Umbilical cord (tissue), 2 donors: ENCODE results near the gene EREG. TPM values are rescaled to one million over a fixed set of nuclear protein-coding genes. Genes with fewer than 3 reads are reported as not detected.
"Not testable (repeated sequence)": the region's sequence is repeated elsewhere in the genome, so short reads cannot be mapped to it uniquely, and the experiment has no call there.

Experiments used
- DNase-seq: peaks from one replicate; pipeline ENCODE4 v3.0.0-alpha.2; 2015; ENCODE audit warnings: low spot score
- total RNA-seq: library from RNA; depleted of rRNA; stranded (reverse); fragments of >200 nt; gene quantifications from one replicate; pipeline ENCODE4 v1.2.3, GENCODE V29; 2014; ENCODE audit warnings: low replicate concordance; ENCODE audit not compliant: insufficient read depth

Gene EREG, protein sequence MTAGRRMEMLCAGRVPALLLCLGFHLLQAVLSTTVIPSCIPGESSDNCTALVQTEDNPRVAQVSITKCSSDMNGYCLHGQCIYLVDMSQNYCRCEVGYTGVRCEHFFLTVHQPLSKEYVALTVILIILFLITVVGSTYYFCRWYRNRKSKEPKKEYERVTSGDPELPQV
- total RNA-seq = 3.9 TPM

DNA sequence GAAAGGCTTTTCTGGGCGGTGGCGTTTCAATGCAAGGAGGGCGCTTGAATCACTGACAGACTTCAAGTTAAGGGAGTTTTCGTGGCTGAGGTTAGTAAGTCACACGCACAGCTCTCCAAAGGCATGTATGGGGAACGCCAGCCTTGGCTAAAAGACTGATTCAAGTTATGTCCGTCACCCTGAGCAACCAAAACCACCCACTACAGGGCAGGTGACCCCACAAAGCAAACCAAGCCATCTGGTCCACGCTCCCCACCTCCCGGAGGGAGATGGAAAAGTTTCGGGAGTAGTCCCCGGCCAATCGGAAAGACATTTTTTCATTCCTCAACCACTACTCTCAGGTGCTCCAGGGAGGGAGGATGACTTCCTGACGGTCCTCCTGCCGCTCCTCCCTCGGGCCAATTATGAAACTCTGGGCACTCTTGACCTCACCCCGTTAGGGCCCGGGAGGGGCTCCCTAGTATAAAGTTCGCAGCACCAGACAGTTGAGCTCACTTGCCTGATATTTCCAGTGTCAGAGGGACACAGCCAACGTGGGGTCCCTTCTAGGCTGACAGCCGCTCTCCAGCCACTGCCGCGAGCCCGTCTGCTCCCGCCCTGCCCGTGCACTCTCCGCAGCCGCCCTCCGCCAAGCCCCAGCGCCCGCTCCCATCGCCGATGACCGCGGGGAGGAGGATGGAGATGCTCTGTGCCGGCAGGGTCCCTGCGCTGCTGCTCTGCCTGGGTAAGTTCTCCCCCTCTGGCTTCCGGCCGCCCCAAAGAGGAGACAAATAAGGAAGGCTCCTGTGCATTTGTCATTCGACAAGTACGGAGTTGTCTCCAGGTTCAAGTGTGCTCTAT lies at the start of gene EREG:
Gene EREG, plus strand, starts transcription at position 494 of the 840 bp plus-strand sequence. Its CDS starts 164 bp downstream, at position 658.
- peak; percentile 18 for DNase-seq

GRCh38 chr4:74315376-74315775 lies 49.6 kb upstream of the EREG start:
- no peak for DNase-seq

GRCh38 chr4:74316397-74316796 lies 48.5 kb upstream of the EREG start:
- DNase-seq = no peak

DNA sequence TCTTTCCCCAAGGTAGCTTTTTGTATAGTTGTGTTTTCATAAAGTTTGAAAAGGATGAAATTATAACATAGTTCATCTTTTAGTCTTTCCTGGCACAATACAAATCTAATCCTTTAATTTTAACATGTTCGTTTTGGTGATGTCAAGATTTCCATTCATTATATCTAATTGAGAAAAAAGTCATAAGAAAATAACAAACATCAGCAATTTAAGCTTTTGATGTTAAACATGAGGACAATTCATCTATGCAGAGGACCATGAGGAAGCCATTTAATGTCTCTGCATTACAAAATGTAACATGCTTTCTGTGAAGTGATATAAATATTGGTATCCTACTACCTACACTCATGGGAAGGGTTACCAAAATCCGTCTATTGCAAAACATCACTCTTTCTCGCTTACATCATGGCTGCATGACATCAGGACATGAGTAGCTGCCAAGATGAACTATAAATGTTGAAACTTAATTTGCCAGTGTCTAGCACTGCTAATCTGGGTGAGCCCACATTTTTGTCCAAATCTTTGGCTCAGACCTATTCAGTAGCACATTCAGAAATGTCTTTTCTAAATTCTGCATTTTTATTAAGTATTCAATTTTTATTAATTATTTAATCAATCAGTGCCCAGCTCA lies 47.2 kb upstream of the EREG start:
- DNase-seq = no peak

DNA sequence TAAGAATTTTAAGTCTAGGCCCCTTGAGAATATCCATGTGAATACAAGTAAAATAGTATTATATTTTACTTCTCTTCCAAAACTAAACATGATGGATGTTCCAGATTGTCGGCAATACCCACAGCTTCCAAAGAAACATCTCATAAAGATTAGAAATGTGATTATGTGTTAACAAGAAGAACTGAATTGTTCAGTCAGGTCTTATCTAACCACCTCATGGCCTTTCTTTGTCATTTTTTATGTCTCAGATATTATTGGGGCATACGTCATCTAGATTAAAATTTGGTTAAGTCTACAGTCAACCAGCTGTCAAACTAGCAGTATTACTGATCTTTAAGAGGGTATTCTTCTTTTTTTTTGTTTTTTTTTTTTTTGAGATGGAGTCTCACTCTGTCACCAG lies 46.7 kb upstream of the EREG start:
- DNase-seq = no peak

GRCh38 chr4:74319470-74319869 lies 45.5 kb upstream of the EREG start:
- no peak for DNase-seq

DNA sequence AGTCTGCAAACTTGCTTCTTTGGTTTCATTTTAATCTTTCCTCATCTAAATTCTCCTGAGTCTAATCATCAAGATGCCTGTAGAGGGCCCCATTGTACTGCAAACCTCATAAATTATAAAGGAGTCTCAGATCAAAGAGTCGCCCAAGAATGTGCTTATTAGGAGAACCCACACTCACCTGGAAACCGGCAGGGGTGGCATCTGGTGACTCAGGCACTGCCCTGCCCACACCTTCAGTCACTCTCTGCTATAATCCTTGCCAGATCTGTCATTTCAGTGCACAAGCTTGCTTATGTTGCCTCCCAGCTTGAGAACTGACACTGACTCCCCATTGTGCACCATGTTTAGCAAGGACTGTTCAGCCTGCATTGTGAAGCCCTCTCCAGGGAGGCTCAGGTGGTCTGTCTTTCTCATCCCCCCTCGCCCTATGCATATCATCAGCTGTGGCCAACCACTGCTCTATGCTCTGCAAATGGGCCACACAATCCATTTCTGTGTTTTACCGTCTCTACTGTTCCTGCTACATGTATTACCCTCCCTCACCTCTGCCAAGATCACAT lies 44.3 kb upstream of the EREG start:
- peak; percentile 57 for DNase-seq

DNA sequence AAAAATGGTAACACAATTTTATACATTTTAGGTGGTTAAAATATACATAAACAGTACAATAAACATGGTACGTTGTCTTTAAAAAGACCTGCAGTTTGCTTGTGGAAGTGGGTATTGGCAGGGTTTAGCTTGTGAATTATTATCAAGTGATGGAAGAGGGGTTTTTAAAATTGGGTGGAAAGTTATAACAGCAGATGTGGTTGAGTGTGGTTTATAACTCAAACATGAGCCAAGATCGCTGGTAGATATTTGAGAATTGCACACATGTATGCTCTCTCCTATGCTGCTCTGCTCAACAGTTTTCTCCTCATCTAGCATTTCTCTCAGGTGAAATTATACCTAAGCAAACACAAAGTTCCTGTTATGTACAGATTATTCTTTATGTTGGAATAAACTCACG lies 42.6 kb upstream of the EREG start:
- no peak for DNase-seq

DNA sequence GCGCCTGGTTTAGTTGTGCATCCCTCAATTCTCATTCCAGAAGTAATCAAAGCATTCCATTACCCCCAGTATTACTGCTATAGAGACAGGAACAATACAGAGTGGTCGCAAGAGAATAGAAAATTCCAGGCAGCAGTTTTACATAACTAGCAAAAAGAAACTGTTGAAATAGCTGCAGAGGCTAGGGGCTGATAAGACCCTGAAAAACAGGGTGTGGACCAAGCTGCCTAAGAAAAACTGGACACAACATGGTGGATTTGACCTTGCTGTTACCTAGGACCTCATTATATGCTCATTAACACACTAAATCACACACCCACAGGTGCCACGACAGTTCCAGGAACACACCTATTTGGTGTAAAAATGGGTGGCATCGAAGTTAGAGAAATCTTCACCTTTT lies 41.3 kb upstream of the EREG start:
- no peak for DNase-seq

- DNase-seq = no peak
Observed at GRCh38 chr4:74324262-74324661, 40.7 kb upstream of the EREG start.

- DNase-seq = no peak
Observed at GRCh38 chr4:74325886-74326285, 39.1 kb upstream of the EREG start.

GRCh38 chr4:74327762-74328161 lies 37.2 kb upstream of the EREG start:
- DNase-seq = no peak

DNA sequence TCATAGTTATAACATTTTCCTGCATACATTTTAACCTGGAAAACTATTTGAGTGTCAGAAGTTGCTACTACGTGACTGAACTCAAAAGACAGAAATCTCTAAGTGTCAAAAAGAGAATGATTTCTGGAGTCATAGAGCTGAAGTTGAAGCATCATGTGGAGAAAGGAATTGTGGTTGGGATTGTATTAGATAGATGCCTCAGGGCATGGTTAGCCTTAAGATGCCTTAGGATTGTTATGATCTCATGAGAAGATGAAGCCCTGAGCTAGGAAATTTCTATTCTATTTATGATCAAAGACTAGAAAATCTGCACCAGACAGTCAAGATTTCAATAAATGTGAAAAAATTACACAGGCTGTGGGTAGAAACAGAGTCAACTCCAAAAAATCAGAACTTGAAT lies 36.4 kb upstream of the EREG start:
- no peak for DNase-seq

DNA sequence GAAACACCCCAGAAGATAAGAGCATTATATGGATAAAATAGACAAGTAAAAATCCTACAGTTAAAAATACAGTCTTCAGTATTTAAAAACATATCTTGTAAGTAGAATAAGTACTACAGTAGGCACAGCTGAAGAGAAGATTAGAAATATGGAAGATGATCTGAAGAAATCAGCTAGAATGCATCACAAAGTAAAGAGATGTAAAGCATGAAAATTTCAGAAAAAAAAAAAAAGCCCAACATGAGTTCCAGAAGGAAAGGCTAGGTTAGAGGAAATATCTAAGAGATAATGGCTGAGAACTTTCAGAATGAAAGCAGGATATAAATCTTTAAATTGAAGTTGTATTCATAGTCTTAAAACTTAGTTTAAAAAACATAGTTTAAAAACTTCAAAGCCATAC lies 35.6 kb upstream of the EREG start:
- no peak for DNase-seq

DNA sequence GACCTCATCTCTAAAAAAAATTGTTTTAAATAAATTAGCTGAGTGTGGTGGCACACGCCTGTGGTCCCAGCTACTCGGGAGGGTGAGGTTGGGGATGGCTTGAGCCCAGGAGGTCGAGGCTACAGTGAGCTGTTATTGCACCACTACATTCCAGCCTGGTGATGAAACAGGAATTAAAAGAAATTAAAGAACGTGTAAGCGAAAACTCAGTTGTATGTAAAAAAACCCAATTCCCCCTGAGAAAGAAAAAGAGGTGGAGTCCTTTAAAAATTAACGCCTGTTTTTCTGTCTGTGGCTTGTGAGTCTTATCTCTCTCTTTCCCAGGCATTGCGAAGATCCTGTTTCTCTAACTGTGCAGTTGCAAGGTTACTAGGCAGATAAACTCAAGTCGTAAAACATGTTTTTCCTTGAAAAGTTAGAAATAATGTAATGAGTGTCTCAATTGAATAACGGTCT lies 34.6 kb upstream of the EREG start:
- DNase-seq = no peak

DNA sequence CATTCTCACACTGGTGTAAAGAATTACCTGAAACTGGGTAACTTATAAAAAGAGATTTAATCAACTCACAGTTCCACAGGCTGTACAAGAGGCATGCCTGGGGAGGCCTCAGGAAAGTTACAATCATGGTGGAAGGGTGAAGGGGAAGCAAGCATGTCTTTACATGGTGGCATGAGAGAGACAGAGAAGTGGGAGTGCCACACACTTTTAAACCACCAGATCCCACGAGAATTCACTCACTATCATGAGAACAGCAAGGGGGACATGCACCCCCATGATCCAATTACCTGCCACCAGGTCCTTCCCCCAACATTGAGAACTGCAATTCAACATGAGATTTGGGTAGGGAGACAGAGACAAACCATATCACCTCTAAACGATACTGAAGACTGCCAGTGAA lies 33.7 kb upstream of the EREG start:
- no peak for DNase-seq

DNA sequence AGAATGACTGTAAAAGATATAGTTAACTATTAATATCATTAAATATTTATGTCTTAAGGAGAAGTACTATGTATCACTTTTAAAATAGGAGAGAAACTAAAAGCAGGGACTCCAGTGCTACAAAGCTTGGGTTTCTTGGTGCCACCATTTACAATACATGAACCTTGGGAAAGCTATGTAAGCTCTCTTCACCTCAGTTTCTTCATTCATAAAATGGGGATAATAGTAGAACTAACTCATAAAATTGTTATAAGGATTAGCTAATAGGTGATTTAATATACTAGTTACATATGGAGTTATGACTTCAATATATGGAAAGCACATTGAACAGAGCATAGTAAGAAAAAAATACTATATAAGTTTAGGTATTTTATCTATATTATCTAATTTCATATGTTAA lies 33.0 kb upstream of the EREG start:
- no peak for DNase-seq

DNA sequence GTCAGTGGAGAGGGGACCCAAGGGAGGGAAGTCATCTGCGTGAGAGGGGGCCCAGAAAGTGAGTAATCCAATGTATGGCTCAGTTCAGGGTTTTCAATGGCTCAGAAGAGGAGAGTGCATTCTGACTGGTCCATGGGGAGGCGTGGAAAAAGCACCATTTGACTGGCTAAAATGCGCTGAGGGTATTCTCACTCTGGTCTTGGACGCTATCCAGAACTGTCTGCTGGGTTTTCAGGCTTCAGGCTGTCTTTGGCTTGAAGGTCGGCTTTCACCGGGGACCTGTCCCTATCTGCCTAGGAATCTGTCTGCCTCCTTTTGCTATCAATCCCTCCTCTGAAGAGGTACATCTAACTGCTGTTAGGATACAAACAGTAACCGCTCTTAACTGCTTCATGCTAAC lies 30.3 kb upstream of the EREG start:
- no peak for DNase-seq

GRCh38 chr4:74335341-74336021 lies 29.5 kb upstream of the EREG start:
- no peak for DNase-seq

- no peak for DNase-seq
Observed at GRCh38 chr4:74338792-74339333, 26.1 kb upstream of the EREG start.

DNA sequence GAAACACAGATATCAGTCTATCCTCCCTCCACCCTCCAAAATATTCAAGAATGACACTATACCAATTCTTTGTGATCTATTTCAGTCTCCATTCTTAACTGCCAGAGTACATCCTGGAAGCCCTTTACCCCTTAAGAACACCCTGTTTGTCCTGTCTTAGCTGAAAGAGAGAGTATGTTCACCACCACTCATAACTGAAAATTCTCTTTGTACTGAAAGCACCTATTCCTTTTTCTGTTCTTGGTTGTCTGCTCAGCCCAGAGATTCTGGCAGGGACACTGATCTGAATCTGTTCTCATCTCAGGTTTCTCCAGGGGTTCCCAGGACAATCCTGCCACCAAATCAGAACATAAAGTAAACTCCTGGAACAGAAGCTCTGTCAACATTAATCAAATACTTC lies 25.4 kb upstream of the EREG start:
- no peak for DNase-seq

DNA sequence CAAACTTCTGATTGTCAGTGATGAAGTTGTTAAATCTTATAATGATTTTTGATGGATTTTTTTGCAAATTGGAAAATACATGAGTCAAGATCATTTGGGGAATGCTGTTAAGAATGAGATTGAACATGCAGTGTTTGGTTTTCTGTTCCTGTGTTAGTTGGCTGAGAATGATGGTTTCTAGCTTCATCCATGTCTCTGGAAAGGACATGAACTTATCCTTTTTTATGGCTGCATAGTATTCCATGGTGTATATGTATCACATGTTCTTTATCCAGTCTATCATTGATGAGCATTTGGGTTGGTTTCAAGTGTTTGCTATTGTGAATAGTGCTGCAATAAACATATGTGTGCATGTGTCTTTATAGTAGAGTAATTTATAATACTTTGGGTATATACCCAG lies 24.5 kb upstream of the EREG start:
- DNase-seq = not testable (repeated sequence)
